ENCODE measurements around the gene PIMREG. TPM values are rescaled to one million over a fixed set of nuclear protein-coding genes. Genes with fewer than 3 reads are reported as not detected.

Gene PIMREG
- polyA plus RNA-seq, 2 donors, result 1.7 to 4.0 TPM

Other genes starting within 250 kb of the PIMREG start
- not detected for gene AIPL1, start 9.3 kb upstream of the PIMREG start, polyA plus RNA-seq
- gene PITPNM3, start 112.1 kb downstream of the PIMREG start, polyA plus RNA-seq, result 10 to 100 TPM in 1 of 2 donors, 1 to 10 TPM in 1; 9.5 to 14.4 TPM
- 1 to 10 TPM; 5.8 to 6.7 TPM for gene KIAA0753, start 196.3 kb downstream of the PIMREG start, polyA plus RNA-seq
- gene TXNDC17, start 196.6 kb downstream of the PIMREG start, polyA plus RNA-seq, result 100 to 1,000 TPM; 578 to 612 TPM
- gene MED31, start 207.2 kb downstream of the PIMREG start, polyA plus RNA-seq, result 10 to 100 TPM; 18.1 to 34.6 TPM
- 1 to 10 TPM; 2.1 to 2.9 TPM for gene C17orf100, start 207.3 kb downstream of the PIMREG start, polyA plus RNA-seq

Measured in esophagus (tissue), 2 donors.